ENCODE measurements around the gene GALNT18.

GRCh38 chr11:11403763-11404725 is 217.8 kb downstream of the GALNT18 start:
- TF ChIP-seq, protein P1, sequence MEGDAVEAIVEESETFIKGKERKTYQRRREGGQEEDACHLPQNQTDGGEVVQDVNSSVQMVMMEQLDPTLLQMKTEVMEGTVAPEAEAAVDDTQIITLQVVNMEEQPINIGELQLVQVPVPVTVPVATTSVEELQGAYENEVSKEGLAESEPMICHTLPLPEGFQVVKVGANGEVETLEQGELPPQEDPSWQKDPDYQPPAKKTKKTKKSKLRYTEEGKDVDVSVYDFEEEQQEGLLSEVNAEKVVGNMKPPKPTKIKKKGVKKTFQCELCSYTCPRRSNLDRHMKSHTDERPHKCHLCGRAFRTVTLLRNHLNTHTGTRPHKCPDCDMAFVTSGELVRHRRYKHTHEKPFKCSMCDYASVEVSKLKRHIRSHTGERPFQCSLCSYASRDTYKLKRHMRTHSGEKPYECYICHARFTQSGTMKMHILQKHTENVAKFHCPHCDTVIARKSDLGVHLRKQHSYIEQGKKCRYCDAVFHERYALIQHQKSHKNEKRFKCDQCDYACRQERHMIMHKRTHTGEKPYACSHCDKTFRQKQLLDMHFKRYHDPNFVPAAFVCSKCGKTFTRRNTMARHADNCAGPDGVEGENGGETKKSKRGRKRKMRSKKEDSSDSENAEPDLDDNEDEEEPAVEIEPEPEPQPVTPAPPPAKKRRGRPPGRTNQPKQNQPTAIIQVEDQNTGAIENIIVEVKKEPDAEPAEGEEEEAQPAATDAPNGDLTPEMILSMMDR (IDR thresholded peaks at IDR 0.05; ENCODE audit: insufficient read depth, low read length, poor library complexity, severe bottlenecking) = no peak
- TF ChIP-seq EZH2phosphoT487 (conservative IDR thresholded peaks at IDR 0.05; ENCODE audit: low read length) = no peak

All from SU-DHL-6 (cell line).